GM18868 (cell line): ENCODE results near the gene PRPF19.
A peak's percentile ranks its signal among the peaks of the same experiment; 100 is the strongest.

ENCODE experiments used
- ATAC-seq: cut with Tn5 transposase; IDR thresholded peaks from one replicate; pipeline ENCODE4 v1.9.1; 2021; ENCODE audit warnings: mild to moderate bottlenecking, moderate library complexity; ENCODE audit not compliant: unreplicated experiment

The PRPF19 gene

DNA sequence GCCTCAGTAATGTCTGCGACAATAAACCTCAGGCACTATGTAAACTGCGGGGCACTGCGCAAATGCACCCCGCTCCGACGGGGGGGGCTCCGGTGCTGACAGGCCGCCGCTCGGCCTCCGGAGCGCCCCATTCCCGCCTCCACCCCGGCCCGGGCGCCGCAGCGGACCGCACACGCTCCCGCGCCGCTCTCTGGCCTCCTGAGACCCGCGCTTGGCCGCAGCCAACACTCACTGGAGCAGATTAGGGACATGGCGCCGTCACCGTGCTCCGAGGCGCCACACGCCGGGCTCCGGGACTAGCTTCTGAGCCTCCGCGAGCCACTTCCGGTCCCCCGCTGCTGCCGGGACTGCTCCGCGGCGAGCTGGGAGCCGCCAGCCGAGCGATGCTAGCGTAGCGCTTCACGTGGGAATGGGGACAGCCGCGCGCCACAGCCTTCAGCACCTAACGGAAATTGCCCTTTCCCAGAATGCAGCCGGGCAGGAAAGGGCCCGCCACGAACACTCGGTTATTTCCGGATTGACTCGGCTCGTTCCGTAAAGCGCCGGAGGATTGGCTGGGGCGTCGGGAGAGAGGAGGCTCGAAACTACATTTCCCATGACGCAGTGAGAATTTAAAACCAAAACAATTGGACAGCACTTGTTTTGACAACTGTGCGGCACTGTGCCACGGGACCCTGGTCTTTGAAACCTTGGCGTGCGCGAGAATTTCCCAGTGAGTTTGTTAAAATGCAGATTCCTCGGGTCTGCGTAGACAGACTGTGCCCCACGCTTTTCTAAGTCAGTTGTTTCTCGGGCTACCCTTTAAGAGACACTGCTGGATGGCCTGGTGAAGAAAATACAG, at the start of gene PRPF19:
Gene PRPF19, minus strand, starts transcription at position 454 of the 841 bp plus-strand sequence. Its CDS starts 203 bp downstream, at position 251.
- peak; percentile 75 for ATAC-seq

DNA sequence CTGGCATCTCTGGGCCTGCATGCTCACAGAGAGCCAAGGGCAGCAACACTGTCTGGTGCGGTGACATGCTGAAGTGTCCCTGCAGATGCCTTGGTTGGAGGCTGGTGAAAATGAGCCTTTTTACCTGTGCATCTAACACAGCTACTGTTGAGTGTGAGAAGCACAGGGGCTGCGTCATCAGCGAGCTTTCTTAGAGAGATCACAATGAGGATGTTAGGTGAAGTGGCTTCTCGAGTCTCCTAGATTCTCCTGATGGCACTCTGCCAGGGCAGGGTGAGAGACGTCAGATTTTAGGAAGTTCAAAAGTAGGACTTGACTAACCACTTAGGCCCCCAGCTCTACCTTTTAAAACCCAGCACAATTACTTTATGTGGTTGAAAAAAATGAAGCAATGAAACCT, 49.2 kb upstream of the PRPF19 start:
- no peak for ATAC-seq

DNA sequence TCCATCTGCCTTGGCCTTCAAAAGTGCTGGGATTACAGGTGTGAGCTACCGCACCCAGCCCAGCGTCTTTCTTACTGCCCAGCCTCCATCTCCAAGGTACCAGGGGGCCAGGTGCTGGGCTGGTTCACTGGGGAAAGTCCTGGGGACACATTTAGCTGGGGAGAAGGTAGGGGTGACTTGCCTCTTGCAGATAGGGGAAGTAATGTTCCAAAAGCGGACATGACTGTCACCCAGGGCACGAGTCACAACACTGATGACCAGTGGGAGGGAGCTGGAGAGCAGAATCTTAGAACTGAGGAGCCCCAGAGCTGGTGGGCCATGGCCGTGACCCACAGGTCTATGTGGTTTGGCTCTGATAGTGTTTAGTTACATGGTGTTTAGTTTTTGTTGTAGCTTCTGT, 48.0 kb upstream of the PRPF19 start:
- peak; percentile 29 for ATAC-seq

DNA sequence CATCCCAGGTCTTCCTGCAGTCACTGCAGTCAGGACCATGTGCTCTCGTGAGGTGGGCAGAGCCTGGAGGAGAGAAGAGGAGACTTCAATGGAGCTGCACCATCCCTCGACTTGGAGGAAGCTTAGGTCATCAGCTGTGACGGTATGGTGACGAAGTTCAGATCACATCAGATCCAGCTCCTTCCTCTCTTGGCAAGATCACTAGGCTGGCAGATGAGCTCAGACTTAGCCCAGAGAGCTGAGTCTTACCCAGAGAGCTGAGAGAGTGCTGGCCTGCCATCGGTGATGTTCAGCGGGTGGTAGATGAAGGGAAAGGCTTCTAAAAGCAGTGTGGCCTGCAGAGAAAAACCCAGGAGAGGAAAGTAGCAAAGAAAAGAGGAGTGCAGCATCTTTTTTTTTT, 47.4 kb upstream of the PRPF19 start:
- ATAC-seq: no peak

DNA sequence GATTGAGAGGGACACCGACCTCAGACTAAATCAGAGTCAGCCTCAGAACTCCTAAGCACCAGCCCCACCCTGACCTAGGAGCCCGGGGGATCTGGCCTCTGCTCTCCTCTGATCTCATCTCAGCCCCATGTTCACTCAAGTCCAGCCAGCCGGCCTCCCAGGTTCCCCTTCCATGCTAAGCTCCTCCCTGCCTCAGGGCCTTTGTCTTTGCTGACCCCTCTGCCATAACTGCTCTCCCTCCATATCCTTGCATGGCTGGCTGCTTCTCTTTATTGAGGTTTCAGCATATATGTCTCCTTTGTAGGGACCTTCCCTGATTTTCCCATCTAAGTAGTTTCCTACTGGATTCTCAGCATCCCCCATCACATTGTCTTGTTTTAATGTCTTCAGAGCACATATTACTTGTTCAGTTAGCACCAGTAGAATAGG, 46.4 kb upstream of the PRPF19 start:
- peak; percentile 1 for ATAC-seq

DNA sequence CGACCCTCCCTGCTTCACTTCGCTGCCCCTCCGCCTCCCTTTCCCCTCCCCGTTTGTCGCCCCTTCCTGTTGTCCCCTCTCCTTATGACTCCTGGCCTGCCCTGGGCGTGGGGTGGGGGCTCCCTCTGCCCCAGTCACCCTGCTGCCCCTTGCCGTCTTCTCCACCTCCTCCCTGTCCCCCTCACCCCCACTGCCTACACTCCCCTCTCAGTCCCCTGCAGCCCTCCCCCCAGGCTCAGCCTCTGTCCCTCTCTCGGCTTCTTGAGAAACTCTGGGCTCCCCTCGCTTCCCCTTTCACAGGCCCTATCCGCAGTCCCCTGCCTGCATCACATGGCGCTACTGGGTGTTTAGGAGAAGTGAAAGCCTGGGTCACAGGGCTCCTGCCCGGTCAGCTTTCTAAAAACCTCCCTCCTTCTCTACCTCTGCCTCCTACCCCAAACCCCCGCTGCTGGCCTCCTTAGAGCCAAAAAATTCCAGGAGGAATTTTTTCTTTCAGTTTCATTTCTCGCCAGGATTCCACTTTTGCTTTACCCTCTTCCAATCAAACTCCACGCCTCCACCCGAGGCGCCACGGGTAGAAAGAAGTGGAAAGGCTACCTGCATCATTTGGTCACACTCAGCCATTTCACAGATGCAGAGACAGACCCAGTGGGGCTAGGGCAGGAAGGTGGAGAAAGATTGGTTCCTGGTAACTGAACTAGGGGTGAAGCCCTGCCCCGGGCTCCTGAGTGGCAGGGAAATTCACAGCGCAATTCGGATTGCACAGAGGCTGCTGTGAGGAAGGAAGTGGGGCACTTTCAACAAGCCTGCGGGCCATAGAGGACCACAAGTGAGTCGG, 45.7 kb upstream of the PRPF19 start, which contains the start of gene SLC15A3:
Gene SLC15A3, minus strand, starts transcription at position 273 of the 838 bp plus-strand sequence. CDS start 625 bp downstream, outside the sequence.
- ATAC-seq: peak; percentile 58

DNA sequence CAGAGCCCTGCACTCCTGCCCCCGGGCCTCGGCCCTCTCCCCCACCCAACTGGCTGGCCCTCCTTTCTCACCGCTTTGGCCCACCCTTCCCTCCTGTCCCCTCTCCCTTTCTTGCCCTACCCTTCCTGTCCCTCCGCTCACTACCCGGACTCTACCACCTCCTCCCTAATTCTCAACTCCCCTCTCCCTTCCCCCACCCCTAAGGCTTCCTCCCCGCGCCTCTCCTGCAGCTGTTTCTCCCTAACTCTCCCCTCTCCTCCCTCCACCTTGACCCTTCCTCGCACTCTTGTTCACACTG, 45.2 kb upstream of the PRPF19 start:
- ATAC-seq: no peak

DNA sequence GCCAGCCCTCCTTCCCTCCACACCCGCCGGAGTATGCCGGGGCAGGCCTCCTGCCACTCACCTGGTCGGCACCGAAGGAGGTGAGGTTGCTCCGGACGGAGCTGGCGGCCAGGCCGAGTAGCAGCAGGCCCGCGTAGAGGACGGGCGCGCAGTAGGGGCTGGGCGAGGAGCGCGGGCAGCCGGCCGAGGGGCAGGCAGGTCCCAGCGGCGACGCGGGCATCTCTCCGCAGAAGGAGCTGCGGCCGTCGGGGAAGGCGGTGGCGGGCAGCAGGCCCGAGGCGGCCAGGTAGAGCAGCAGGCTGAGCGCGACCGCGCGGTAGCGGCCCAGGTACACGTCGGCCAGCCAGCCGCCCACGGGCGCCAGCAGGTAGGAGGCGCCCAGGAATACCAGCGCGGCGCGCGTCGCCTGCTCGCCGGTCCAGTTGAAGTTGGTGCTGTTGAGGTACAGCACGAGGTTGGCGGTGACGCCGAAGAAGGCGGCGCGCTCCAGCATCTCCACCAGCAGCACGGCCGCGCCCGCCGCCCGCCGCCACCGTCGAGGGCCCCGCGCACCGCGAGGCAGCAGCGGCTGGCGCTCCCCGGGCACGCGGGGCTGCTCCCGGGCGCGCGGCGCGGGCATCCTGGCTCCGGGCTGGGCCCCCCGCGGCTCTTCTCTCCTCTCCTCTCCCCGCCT, 44.7 kb upstream of the PRPF19 start:
- no peak for ATAC-seq

DNA sequence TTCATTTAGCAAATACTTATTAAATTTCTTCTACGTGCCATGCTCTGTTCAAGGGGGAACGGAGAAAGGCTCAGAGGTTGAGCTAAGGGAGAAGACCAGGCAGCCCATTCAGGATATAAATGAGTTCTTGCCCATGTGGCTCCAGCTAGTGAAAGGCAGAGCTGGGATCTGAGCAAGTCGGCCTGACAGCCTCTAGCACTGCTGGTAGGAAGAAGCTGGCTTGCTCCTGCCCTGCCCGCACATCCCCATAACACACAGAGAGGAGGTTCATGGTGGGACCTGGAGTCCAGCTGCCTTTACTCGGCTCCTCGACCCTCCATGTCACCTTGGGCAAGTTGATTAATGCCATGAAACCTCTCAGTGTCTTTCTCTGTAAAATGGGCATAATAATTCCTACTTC, 43.6 kb upstream of the PRPF19 start:
- ATAC-seq: no peak

DNA sequence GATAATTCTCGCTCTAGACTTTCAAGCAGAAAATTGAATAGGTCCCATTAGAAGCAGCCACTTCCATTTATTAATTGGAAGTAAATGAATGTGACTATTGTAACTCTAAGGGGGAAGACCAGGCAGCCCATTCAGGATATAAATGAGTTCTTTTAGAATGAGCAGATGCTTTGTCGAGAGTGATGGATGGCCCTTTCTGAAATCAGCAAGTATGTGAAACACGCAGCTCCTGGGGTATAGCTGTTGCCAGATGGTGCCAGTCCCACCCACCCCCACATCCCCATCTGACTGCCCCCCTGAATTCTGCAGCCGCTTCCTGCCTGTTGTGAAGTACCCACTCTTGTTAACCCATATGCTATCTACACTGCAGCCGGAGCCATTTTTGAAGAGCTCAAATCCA, 41.9 kb upstream of the PRPF19 start:
- ATAC-seq: no peak

DNA sequence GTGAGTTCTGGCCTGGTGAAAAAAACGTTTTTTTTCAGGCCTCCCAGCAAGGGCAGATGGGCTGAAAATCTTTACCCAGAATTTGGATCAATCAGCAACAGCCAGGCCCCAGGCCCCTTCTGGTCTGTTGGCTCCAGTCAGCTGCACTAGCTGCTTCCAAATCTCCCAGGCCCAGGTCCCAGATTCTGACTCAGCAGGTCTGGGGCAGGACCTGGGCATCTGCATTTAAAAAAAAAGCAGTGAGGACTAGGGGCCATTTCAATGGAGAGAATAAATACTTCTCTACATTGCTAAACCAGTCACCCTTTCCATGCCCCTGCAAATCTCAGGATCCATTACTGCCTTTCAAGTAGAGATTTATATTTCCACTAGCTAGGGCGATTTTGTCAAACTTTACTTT, 41.3 kb upstream of the PRPF19 start:
- no peak for ATAC-seq

DNA sequence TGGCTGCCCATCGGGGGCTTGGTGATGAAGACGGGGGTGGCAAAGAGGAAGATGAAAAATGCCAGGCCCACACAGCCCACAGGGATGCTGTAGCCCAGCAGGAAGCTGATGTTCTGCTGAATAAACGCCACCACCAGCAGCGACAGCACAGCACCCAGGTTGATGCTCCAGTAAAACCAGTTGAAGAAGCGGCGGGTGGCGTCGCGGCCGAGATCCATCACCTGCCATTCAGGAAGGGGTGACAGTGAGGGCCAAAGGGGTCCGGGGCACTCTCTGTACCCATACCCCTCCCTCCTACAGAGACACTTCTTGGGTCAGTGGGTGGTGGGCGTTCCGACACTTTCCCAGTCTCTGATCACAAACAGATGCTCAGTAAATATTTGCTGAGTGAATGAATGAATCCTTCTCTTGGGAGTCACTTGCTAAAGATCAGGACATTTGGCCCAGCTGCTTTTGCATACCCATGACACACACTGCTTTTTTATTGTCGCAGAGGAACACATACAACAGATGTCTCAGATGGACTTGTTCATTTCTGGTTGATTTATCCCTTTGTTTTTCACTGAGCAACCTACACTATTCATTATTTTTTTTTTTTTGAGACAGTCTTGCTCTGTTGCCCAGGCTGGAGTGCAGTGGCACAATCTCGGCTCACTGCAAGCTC, 40.3 kb upstream of the PRPF19 start:
- ATAC-seq: no peak

DNA sequence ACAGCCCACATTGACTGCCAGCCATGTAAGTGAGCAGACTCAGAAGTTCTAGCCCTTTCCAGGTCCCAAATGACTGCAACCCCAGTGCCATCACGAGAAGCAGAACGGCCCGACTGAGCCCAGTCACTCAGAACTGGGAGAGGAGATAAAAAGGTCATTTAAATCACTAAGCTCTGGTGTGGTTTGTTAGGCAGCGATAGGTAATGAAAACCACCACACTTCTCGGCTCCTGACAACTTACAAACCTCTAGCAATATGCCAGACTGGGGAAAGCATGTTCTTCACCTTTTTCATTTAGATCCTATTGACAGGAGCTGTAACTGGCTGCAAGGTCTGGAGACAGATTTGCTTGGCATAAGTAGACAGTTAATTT, 38.9 kb upstream of the PRPF19 start:
- no peak for ATAC-seq

DNA sequence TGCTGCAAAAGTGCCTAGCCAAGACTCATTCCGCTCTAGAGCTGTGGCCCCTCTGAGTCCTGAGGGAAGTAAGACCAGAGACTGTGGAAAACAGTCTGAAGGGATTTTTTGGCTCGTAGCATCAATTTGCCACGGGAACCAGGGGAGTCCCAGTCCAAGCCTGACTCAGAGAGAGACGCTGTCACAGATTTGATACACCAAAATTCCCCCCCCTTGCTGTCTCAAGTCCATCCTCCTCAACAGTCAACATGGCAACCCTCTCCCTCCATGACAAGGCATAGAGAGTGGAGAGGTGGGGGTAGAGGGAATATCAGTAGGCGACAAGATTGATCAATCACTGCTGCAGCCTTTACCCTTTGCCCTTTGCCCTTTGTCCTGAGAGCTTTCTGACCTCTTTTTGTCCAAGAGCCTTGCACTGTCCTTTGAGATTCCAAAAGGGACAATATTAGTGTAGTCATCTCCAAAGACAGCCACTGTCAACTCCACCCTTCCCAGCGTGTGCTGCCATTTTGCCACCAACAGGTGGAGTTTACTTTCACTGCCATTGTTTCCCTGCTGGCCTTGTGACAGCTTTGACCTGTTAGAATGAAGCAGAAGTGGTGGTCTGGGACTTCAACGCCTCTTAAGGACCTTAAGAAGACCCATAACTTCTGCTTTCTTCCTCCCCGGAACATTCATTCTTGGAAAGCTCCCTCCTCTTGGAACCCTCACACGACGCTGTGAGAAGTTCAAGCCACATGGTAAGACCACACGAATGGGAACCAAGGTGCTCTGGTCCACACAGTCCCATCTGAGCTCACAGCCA, 38.3 kb upstream of the PRPF19 start:
- no peak for ATAC-seq

DNA sequence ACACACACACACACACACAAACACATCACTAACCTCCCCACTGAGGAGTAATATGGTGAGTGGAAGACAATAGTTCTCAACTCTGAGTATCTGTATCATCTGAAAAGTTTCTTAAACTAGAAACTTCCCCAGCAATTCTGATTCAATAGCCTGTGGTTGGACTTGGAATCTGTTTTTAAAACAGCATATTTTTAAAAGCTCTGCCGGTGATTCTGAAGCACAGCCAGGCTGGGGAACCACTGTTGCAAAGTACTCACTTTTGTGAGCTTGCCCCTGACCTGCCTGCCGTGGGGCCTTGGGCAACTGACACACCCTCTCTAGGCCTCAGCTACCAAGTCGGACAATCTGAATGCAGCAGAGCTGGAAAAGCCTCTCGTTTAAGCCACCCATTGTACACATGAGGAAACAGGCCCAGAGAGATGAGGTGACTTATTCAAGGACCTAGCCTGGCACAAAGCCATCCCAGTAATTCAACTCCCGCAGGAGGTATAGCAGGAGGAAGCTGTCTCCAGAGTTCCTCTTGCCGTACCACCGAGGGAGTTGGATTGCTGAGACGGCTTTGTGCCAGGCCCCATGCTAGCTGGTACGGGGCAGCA, 36.7 kb upstream of the PRPF19 start:
- no peak for ATAC-seq

DNA sequence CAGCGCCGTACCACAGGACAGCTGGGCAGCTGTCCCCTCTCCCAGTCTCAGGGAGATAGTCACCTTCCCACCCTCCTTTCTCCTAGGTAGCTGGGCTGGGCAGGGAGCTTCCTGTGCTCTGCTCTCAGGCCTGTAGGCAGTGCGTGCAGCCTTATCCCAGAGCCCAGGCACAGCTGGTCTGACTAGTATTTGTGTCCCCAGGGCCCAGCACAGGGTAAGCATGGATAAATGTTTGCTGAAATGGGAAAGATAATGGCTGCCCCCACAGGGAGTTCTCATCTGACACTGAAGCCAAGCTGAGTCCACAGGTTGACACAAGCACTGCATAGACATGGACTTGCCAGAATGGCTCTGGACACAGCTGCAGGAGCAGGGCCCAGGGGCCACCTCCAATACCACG, 35.8 kb upstream of the PRPF19 start:
- ATAC-seq: no peak

DNA sequence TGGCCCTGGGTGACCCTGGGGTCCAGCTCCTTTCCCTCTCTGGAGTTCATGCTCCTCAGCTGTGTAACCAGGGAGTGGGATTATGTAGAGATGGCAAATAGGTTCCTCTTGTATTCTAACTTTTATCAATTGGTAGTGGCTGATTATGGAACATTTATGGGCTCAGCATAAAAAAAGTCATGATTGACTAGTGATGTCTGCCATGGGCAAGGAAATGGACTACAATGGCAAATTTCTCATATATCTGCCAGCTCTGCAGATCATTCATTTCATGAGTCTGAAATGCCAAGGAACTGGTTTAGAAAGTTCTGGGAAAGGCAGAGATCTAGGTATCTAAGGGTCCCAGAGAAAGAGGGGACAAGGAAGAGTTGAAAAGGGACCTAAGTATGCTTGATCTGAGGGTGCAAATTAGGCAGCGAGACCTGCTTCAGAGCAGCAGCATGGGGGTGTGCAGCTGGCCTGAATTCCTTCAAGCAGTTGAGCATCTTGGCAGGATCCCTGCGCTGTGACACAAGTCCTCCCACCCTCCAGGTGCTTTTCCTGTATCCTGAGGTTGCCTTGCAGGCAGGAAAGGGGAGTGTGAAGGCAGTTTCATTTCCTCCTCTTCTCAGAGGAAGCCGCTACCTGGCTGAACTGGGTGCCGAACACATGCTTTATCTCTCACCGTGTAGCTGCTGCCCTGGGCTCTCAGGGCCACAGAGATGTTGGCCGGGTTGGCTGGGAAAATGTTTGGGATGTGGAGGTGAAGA, 35.2 kb upstream of the PRPF19 start:
- ATAC-seq: no peak

DNA sequence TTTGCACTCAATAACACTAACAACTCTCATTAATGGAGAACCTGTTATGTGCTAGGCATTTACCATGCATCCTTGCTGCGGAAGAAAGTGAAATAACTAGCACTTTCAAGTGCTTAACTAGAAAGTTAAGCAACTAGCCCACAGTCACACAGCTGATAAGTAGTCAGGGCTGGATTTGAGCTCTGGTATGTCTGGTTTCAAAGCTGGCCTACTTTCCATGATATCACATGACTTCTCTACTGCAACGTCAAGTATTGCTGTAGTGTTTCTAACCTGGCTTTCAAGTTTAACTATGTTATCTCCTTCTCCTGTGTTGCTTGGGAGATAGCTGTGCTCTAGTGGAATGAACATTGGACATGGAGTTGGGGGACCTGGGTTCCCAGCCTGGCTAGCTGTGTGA, 33.5 kb upstream of the PRPF19 start:
- ATAC-seq: no peak

DNA sequence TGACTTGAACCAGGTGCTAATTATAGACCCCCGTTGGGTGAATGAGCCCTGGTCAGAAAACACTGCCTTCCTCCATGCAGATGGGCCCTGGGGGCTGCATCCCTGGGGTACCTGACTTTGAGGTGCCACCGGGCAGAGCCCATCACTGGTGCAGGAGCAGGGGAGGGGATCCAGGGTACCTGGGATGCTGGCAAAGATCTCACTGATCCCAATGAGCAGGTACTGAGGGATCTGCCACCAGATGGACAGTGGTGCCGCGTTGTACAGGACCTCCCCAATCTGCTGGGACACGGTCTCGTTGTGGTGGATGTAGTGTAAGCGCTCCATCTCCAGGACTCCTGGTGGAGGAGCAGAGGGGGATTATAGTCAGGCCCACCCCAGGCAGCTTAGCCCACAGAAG, 32.9 kb upstream of the PRPF19 start:
- ATAC-seq: no peak
